ENCODE results near the gene NDUFA8. TPM values are rescaled to one million over a fixed set of nuclear protein-coding genes. Genes with fewer than 3 reads are reported as not detected.
A peak's percentile ranks its signal among the peaks of the same experiment; 100 is the strongest.

NDUFA8 gene
- polyA plus RNA-seq, 4 donors: 74.3 to 93.0 (median 80.6) TPM

- no peak for DNase-seq (ENCODE audit: low read depth in 4 of 4, low spot score in 2 of 4)
These were observed 52.2 kb downstream of the NDUFA8 start for GRCh38 chr9:122107291-122107805.

- DNase-seq (ENCODE audit: low read depth in 4 of 4, low spot score in 2 of 4): no peak
These were observed 53.0 kb downstream of the NDUFA8 start for GRCh38 chr9:122106576-122106975.

GRCh38 chr9:122103985-122104384 lies 55.6 kb downstream of the NDUFA8 start:
- DNase-seq (ENCODE audit: low read depth in 4 of 4, low spot score in 2 of 4): no peak

- DNase-seq (ENCODE audit: low read depth in 4 of 4, low spot score in 2 of 4): no peak
These were observed 57.4 kb downstream of the NDUFA8 start for GRCh38 chr9:122102156-122102555.

GRCh38 chr9:122100756-122101155 lies 58.8 kb downstream of the NDUFA8 start:
- no peak for DNase-seq (ENCODE audit: low read depth in 4 of 4, low spot score in 2 of 4)

- peak in 2 of 4 donors; percentile 57 to 65 for DNase-seq (ENCODE audit: low read depth in 4 of 4, low spot score in 2 of 4)
These were observed 60.2 kb downstream of the NDUFA8 start for GRCh38 chr9:122099271-122099869.

- no peak for DNase-seq (ENCODE audit: low read depth in 4 of 4, low spot score in 2 of 4)
These were observed 61.8 kb downstream of the NDUFA8 start for GRCh38 chr9:122097679-122098315.

GRCh38 chr9:122096620-122097415 lies 62.8 kb downstream of the NDUFA8 start:
- DNase-seq (ENCODE audit: low read depth in 4 of 4, low spot score in 2 of 4): no peak

- peak in 1 of 4 donors; percentile 57 for DNase-seq (ENCODE audit: low read depth in 4 of 4, low spot score in 2 of 4)
These were observed 64.4 kb downstream of the NDUFA8 start for GRCh38 chr9:122095010-122095767.

Other genes with a start within 250 kb of the NDUFA8 start
- gene TTLL11, start 66.5 kb downstream of the NDUFA8 start, polyA plus RNA-seq (ENCODE audit: insufficient read length in 4 of 4): 1 to 10 TPM; 6.4 to 7.8 (median 7.0) TPM
- 1 to 10 TPM; 2.3 to 2.6 (median 2.3) TPM for gene MORN5, start 129 bp upstream of the NDUFA8 start, polyA plus RNA-seq (ENCODE audit: insufficient read length in 4 of 4)
- gene LHX6, start 69.2 kb upstream of the NDUFA8 start, polyA plus RNA-seq (ENCODE audit: insufficient read length in 4 of 4): 1 to 10 TPM; 3.6 to 5.2 (median 4.2) TPM
- gene RBM18, start 105.1 kb upstream of the NDUFA8 start, polyA plus RNA-seq (ENCODE audit: insufficient read length in 4 of 4): 10 to 100 TPM; 32.4 to 40.3 (median 35.9) TPM
- gene MRRF, start 105.1 kb upstream of the NDUFA8 start, polyA plus RNA-seq (ENCODE audit: insufficient read length in 4 of 4): 10 to 100 TPM; 36.6 to 47.0 (median 44.4) TPM
- gene PTGS1, start 211.2 kb upstream of the NDUFA8 start, polyA plus RNA-seq (ENCODE audit: insufficient read length in 4 of 4): 1 to 10 TPM; 5.2 to 7.2 (median 5.6) TPM

All from left renal cortex interstitium (tissue), 4 donors.